ENCODE data around the gene OLFML2A.

Gene OLFML2A

DNA sequence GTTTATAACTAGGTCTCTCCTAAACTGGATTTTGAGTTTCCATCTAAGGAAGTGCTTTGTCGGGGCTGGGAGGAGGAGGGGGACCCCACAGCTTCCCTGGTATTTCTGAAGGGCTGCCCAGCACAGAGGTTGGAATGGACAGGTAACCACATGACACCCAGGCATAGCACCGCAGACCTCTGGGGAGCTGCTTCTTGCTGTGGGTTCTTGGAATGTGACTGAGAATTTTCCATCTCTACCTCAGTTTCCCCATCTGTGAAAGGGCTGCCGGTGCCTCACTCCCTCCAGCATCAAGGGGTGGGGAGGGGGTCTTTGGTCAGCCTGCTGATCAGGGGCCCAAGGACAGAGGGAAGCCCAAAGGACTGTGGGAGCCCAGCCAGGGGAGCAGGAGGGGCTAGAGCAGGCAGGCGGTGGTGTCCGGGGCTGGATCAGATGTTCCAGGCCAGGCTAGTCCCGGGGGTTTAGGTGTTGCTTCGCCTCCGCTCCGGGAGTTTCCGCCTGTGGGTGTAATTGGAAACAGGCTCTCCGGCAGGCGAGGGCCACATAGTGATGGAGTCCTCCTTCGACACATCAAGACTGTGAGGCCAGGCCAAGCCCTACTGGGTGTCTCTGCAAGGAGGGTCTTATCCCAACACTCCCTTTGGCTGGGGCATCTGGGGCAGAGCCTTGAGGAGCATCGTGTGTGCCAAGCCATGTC lies 3.3 kb downstream of the OLFML2A start:
- Histone ChIP-seq H3K36me3 (no peaks in the 10 kb centered on the region), H3K27me3 (peaks cover 50% of the 10 kb centered on the region), H3K4me1 (ENCODE audit: control insufficient read depth in 1 of 2, insufficient read depth in 1 of 2, low read depth in 1 of 2, low read length in 1 of 2) (peaks cover 24 to 25% of the 10 kb centered on the region in 2 experiments), H3K9me3 (no peaks in the 10 kb centered on the region), H3K27ac (no peak overlapping the region), H3K4me3 (ENCODE audit: low read depth in 1 of 2, low read length in 1 of 2) (no peak overlapping the region)
- TF ChIP-seq CTCF (IDR thresholded peaks at IDR 0.05): no peak

- Histone ChIP-seq H3K36me3 (no peaks in the 10 kb centered on the region), H3K9me3 (no peaks in the 10 kb centered on the region), H3K27ac (no peak overlapping the region), H3K4me3 (ENCODE audit: low read depth in 1 of 2, low read length in 1 of 2) (no peak overlapping the region), H3K4me1 (ENCODE audit: control insufficient read depth in 1 of 2, insufficient read depth in 1 of 2, low read depth in 1 of 2, low read length in 1 of 2) (peaks cover 18 to 19% of the 10 kb centered on the region in 2 experiments), H3K27me3 (peaks cover 47% of the 10 kb centered on the region)
- no peak for TF ChIP-seq CTCF (IDR thresholded peaks at IDR 0.05)
Measured at GRCh38 chr9:124780757-124781151, 3.8 kb downstream of the OLFML2A start.

DNA sequence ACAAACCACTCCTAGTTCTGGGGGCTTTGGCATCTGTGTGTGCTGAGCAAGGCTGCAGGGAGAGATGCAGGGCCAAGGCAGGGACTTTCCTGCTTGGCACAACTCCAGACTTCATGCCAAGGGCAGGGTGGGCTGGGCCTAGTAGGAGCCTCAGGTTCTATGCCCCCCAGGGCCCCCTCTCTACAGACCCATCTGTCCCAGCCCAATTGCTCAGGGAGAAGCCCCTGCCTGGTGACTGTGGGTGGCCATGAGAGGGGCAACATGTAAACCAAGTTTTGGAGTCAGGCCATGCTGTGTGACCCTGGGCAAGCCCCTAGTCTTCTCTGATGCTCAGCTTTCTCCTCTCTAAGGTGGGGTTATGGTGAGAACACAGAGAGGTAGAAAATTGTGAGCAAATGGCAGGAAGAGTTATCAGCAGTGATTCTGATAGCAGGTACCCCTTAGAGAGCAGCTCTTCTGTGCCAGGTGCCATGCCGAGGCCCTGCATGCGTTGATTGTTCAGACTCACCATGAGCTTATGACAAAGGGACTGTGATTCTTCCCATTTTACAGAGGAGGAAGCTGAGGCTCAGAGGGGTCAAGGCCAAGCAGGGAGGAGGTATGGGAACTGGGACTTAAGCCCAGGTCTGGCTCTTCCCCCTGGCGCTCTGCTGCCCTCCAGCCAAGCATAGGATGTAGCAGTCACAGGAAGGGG lies 5.2 kb downstream of the OLFML2A start:
- Histone ChIP-seq H3K4me3 (ENCODE audit: low read depth in 1 of 2, low read length in 1 of 2) (no peak overlapping the region), H3K9me3 (no peaks in the 10 kb centered on the region), H3K36me3 (no peaks in the 10 kb centered on the region), H3K27me3 (peaks cover 33% of the 10 kb centered on the region), H3K27ac (no peak overlapping the region), H3K4me1 (ENCODE audit: control insufficient read depth in 1 of 2, insufficient read depth in 1 of 2, low read depth in 1 of 2, low read length in 1 of 2) (peaks cover 5 to 6% of the 10 kb centered on the region in 2 experiments)
- no peak for TF ChIP-seq CTCF (IDR thresholded peaks at IDR 0.05)

GRCh38 chr9:124782661-124783574 lies 6.0 kb downstream of the OLFML2A start:
- Histone ChIP-seq H3K4me3 (ENCODE audit: low read depth in 1 of 2, low read length in 1 of 2) (no peak overlapping the region), H3K9me3 (no peaks in the 10 kb centered on the region), H3K4me1 (ENCODE audit: control insufficient read depth in 1 of 2, insufficient read depth in 1 of 2, low read depth in 1 of 2, low read length in 1 of 2) (no peaks in the 10 kb centered on the region), H3K27me3 (peaks cover 25% of the 10 kb centered on the region), H3K27ac (no peak overlapping the region), H3K36me3 (no peaks in the 10 kb centered on the region)
- TF ChIP-seq CTCF (IDR thresholded peaks at IDR 0.05): no peak

DNA sequence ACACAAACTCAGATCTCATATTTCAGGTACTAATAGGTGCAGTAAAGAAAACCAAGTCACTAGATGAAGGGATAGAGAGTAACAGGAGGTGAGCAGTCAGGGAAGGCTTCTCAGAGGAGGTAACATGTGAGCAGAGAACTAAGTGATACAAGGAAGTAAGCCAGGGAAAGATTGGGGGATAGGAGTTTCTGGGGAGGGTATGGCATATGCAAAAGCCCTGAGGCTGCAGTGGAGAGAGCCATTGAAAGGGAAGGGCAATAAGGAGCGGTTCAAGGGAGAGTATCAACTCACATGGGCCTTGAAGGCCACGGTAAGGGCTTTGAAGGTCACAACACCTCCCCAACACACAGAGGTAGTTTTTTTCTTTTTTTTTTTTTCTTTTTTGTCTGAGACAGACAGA lies 6.9 kb downstream of the OLFML2A start:
- no peaks in the 10 kb centered on the region for H3K9me3 ChIP-seq
- H3K27ac ChIP-seq: no peak overlapping the region
- H3K27me3 ChIP-seq: peaks cover 16% of the 10 kb centered on the region
- no peaks in the 10 kb centered on the region for H3K4me1 ChIP-seq (ENCODE audit: control insufficient read depth in 1 of 2, insufficient read depth in 1 of 2, low read depth in 1 of 2, low read length in 1 of 2)
- H3K4me3 ChIP-seq (ENCODE audit: low read depth in 1 of 2, low read length in 1 of 2): no peak overlapping the region
- TF ChIP-seq CTCF (IDR thresholded peaks at IDR 0.05): no peak
- H3K36me3 ChIP-seq: no peaks in the 10 kb centered on the region
